Hematopoietic multipotent progenitor cell treated with erythropoietin and hydrocortisone succinate and interleukin-3 and kit ligand, for 8 days (in vitro differentiated cells): ENCODE data around the gene FOSL2.

Experiments used
- DNase-seq: peaks from one replicate; pipeline ENCODE4 v3.0.0-alpha.2; 2015

FOSL2 gene

DNA sequence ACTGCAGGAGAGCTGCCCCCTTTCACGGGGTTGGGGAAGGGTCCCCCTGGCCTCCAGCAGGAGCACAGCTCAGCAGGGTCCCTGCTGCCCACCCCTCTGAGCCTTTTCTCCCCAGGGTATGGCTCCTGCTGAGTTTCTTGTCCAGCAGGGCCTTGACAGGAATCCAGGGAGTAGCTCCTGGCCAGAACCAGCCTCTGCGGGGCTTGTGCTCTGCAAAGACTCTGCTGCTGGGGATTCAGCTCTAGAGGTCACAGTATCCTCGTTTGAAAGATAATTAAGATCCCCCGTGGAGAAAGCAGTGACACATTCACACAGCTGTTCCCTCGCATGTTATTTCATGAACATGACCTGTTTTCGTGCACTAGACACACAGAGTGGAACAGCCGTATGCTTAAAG lies 21.2 kb downstream of the FOSL2 start:
- no peak for DNase-seq

DNA sequence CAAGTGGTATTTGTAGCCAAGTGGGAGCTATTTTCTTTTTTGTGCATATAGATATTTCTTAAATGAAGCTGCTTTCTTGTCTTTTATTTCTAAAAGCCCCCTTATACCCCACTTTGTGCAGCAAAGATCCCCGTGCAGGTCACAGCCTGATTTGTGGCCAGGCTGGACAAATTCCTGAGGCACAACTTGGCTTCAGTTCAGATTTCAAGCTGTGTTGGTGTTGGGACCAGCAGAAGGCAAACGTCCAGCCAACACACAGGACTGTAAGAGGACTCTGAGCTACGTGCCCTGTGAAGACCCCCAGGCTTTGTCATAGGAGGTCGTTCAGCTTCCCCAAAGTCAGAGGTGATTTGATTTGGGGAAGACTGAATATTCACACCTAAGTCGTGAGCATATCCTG lies 21.9 kb downstream of the FOSL2 start:
- DNase-seq, result no peak

DNA sequence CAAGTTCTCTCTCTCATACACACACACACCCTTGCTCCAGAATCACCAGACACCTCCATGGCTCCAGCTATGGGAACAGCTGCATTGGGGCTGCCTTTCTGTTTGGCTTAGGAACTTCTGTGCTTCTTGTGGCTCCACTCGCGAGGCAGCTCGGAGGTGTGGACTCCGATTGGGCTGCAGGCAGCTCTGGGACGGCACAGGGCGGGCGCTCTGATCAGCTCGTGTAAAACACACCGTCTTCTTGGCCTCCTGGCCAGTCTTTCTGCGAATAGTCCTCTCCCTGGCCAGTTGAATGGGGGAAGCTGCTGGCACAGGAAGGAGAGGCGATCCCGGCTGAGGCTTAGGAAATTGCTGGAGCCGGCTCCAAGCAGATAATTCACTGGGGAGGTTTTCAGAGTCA lies 22.4 kb downstream of the FOSL2 start:
- no peak for DNase-seq

DNA sequence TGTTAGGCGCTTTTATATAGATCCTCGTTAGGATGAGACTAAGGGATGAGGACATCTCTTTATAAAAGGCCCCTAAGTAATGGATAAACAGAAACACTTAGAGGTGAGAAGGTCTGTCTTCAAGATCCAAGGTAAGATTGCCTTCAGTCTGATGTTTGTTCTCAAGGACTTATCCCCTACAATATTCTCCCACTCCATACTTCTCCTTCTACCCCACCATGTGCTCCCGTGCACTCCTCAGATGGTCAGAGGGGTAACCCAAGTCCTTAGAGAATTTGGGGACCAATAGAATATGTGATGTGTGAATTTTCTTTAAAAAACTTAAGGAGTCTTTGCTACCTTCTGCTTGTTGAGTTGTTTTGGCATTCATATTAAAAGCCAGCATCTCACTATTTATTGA lies 23.1 kb downstream of the FOSL2 start:
- DNase-seq, result no peak

DNA sequence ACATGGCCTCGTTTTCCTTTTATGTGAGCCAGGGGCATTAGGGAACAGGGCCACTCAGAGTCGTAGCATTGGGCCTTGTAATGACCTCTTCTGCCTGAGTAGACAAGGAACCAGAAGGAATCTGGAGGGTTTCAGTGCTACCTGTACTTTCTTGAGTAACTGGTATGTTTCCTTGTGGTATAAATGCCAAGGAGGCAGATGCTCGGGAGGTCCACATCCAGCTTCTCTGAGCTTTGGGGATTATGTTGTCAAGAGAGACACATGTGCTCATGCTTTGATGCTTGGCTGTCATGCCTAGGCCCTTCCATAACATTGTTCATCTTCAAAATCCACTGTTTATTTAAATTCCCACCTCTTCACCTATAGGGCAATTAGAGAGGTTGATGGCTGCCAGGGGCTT lies 26.3 kb downstream of the FOSL2 start:
- DNase-seq, result no peak

DNA sequence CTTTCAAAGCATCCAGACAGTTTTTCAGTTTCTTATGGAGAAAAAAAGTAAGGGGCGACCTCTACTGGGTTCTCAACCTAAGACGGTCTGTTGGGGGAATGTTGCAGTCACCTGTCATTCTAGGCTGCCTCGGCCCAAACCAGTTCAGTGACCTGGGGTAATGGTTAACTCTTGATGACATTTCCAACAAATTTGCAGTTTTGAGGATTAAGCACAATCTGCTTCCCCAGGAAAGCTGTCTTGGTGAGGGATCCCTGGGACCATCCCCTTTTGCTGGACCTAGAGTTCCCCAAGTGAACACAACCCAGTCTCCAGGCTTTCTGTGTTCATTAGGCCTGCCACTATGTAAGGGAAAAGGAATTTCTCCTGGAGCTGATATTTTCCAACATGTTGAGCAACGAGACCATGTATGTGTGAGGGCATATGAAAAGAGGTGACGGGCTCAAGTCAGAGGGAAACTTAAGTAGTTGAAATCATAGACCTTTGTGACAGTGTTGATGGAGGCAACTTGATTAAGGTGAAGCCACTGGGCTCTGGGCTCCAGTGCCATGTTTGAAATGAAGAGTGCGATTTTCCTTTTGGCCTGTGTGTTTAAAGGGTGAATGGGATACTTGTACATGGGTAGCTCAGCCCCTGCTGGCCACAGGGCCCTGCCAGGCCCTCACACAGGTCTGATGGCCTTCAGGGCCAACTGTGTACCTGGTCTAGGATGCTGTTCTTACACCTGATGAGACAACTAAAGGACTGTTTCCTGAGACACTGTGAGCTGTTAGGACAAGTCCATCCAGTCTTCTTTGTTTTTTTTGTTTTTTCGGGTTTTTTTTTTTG lies 27.0 kb downstream of the FOSL2 start:
- peak; percentile 19 for DNase-seq

DNA sequence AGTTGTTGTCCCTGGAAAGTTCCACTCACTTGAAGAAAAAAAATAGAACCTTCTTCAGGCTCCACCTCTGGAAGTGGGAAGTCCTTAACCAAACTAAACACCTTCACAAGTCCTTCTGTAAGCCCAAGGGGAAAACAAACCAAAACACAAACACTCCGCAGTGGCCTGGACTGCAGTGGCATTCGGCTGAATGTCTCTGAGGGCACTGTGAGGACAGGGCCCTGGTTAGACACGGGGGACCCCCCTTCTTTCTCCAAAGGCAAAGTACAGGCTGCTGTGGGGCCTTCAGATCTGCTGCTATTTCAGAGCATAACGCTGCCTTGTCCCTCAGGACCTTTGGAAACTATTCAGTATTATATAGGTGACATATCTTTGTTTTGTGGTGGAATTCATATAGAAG lies 28.1 kb downstream of the FOSL2 start:
- no peak for DNase-seq

DNA sequence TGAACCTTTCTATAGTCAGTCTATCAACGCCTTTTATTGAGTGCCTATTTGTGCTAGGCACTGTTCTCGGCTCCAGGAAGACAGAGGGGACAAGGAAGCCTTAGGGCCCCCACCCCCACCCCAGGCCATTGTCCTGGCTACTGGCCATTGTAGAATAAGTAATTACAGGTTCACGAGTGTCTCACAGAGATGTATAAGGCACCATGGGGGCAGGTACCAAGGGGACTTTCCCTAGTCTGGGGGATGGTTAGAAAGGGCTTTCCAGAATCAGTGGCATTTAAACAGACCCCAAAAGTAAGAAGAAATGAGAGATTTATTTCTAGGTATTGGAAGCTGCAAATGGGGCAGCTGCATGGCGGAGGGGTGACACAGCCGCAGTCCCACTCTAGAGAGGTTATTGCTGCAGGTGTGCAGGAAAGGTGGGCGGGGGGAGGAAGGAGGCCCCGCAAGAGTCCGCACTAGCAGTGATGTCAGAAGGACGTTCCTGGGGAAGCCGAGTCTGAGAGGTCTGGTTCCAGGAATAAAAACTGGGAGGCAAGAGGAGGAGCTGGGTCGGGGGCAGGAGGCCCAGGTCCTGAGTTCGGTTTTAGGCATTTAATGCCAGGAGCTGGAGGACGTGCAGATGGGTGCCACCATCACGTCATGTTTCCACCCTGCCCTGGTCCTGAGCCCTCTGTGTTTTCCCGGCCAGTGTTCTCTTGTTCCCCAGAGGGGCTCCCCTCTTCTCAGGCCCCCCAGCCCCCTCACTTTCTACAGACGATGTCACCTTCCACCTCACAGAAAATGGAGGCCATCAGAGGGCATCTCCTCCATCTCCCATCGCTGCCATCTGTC lies 30.5 kb downstream of the FOSL2 start:
- DNase-seq, result no peak

DNA sequence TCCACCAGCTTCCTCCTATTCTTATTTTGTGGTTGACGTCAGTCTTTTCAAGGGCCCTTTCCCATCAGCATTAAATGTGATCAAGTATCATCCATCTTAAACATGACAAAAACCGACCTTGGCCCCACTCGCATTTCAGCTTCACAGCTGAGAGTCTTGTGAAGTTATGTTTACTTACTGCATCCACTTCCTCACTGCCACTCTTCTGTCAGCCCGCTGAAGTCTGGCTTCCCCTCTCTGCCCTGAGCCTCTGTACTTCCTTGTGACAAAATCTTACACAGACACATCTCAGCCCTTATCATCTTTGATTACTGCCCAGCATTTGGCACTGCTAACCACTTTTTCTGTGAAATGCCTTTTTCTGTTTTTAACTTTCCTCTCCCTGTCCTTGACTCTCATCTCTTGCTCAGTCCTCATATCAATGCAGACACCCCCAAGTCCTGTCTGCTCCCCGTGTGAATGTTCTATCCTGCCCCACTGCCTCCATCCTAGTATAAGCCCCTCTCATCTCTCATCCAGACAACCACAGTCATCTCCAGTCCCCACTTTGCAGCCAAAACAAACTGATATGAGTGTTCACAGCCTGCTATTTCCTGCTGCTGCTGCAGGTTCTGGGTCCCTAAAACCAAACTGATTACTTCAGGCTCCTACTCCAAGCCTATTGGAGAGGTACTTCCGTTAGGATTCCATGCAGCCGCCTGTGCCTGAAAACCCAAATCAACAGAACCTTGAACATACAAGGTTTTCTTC lies 31.4 kb downstream of the FOSL2 start:
- peak; percentile 13 for DNase-seq

DNA sequence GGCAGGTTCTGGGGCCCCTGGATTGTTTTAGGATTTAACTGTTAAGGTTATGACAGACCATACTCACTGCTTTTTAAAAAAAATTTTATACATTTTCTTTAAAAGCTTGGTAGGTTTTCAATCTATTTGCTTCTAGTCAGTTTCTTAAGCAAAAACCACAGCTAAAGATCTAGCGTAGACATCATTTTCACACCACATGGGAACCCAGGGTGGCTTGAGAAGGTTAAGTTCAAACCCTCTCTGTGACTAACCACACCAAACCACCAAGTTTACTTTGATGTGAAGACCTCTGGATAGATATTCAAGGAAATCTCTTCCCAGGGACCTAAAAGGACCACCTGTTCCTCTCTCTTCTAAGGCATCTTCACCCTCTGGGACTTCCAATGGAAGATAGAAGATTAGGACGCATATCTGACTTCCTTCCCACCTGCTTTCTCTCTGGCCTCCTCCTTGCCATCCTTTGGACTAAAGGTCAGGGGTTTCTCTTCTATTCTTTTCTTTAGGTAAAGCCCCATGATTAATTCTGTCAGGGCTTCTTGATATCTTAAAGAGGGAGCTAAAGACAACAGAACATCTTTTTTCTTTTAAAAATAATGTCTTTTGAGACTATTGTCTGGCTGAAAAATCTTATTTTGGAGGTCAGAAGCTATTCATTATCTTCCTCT lies 32.3 kb downstream of the FOSL2 start:
- DNase-seq, result no peak

DNA sequence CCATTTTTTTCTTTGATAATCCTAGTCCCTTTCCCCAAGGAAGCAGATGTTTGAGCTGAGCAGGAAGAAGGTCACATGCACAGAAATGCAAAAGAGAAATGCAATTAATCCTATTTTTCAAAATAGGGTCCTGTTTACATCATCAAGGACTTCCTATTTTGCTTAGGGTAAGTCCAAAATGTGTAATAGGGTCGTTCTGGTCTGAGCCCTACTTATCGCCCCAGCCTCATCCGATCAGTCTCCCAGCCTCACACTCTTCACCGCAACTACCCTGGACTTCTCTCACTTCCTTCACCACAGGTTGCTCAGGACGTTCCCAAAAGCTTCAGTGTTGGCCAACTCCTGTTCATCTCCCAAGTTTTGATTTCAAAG lies 32.8 kb downstream of the FOSL2 start:
- DNase-seq, result no peak

DNA sequence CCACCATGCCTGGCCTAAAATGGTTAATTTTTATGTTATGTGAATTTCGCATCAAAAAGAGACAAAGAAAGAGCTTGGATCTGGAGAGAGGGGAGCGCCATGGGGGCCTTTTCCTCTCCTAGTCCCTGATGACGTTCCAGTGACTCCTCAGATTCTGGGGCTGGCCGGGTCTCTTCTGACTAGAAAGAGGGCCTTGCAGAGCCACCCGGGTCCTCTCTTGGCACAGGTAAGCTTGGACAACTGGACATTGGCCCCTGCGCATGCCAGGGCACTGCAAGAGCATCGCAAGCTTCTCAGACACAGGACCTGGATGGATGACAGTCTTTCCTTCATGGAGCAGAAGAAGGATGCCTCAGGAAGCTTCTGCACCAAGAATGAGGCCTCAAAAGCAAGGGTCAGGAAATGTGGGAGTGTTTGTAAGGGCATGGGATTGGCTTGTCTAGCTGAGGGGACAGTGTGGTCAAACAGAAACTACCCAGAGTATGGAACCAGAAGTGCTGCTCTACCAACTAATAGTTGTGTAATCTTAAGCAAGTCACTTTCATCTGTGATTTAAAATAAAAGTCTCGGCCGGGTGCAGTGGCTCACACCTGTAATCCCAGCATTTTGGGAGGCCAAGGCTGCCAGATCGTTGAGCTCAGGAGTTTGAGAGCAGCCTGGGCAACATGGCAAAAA lies 35.2 kb downstream of the FOSL2 start:
- no peak for DNase-seq

DNA sequence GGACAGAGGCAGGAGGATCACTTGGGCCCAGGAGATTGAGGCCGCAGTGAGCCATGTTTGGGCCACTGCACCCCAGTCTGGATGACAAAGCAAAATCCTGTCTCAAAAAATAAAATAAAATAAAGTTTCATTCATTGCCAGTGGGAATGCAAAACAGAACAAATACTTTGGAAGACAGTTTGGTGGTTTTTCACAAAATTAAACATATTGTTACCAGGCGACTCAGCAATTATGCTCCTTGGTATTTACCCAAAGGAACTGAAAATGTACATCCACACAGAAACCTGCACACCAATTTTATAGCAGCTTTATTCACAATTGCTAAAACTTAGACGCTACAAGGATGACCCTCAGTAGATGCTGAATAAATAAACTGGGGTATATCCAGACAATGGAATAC lies 35.8 kb downstream of the FOSL2 start:
- DNase-seq, result no peak

DNA sequence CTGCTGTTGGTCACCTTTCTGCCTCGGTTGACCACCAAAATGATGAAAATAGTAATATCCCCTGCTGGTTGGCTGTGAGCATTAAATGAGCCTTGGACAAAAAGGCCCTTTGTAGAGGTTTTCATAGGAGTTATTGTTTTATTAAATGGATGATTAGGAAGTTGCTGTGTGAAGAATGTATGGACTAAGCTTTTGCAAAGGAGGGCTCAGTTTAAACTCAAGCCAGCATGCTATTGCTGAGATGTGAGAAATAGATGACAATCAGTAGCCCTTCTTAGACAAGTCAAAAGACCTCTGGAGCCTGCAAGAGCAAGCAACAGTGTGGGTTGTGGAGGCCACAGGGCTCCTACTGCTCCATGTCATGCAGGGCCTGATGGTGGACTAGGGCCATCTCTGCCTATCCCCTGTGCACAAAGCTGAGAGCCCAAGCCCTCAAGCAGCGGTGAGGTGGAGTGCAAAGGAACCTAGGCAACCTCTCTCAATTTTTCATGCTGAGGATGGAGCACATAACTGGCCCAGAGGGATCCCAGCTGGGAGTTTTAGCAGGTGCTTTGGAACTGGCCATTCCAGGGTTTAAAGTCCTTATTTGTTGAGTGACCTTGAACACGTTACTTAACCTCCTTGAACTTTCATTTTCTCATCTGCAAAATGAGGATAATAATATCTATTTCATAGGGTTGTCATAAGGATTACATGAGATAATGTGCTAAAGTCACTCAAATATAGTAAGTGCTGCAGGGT lies 37.1 kb downstream of the FOSL2 start:
- DNase-seq, result no peak

DNA sequence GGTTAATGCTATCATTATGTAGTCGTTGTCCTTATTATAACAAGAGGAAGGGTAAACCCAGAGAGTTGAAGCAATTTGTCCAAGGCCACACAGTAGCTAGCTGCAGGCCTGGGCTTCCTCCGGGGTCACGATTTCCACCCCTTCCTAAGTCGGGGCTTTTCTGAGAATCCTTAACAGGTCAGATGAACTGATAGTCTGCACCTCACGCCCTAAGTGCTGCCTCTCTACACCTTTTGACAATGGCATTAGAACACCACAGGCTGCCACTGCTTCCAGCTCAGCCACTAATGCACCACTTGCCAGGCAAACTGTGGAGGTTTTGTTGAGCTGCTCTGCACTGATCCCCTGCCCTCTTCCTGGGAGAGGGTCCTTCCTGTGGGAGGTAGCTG lies 37.7 kb downstream of the FOSL2 start:
- no peak for DNase-seq

DNA sequence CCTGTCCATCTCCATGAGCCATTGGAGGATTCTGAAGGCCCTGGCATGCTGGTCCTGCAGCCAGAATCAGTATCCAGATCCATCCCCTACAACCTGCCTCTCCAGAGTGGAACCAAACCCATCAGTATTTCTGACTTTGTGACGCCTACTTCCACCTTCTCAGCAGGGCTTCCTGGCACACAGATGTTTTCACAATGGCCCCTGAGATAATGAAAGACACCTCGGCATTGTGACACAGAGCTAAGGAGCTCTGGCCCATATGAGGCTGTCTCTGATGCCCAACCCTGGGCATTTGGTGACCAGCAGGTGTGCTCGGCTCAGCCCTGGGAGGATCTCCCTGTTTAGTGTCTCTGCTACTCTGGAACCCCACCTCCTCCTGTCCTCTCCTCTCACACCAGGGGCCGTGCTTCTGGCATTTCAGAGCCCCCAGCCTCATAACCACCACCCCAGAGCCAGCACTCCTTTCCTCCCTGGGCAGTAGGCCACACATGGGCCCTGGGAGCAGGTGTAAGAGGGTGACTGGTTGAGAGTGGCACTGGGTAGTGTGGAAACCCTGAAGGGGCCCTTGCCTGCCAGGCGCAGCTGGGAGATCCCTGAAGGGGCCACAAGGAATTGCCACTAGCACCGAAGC lies 38.2 kb downstream of the FOSL2 start:
- DNase-seq, result no peak

DNA sequence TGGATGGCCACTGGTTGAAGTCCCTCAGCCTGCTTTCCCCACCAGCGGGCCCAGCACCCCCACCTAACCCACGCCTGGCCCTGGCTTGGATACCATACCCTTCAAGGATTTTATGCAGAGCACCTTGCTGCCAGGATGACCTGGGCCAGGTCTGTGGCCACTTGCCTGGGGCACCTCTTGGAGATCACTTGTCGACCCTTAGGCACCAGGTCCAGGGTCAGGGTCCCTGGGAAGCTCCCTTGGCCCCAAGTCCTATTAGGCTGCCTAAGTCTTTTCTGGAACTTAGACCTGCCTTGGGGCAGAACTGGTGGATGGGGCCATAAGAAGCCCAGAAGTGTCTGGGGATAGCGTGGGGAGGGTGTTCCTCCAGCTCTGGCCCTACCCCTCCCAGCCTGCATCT lies 39.1 kb downstream of the FOSL2 start:
- no peak for DNase-seq

DNA sequence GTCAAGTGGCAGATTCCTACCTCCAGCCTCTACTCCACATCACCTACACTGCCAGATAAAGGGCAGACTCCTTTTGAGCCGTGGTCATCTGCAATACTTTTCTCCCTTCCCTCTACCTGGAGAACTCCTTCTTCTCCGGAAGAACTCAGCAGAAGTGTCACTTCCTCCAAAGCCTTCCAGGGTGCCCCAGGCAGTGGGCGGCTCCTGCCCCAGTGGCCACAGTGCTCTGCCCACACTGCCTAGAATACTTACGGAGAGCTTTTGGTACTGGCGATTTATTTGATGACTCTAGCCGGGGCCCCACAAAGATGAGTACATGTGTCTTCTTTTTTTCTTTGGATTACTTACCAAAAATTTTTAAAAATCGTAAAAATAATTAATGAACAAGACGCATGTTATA lies 39.7 kb downstream of the FOSL2 start:
- no peak for DNase-seq

DNA sequence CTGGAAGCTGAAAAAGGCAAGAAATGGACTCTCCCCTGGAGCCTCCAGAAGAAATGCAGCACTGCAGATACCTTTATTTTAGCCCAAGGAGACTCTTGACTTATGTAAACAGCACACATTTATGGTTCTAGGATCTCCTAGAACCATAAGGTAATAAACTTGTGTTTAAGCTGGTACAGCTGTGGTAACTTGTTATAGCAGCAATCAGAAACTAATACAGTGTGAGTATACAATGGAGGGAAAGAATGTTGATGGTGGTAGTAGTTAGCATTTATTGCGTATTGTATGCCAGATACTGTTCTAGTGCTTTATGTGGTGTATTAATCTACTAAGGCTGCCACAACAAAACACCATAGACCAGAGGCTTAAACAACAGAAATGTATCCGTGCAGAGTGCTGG lies 40.6 kb downstream of the FOSL2 start:
- DNase-seq, result no peak

DNA sequence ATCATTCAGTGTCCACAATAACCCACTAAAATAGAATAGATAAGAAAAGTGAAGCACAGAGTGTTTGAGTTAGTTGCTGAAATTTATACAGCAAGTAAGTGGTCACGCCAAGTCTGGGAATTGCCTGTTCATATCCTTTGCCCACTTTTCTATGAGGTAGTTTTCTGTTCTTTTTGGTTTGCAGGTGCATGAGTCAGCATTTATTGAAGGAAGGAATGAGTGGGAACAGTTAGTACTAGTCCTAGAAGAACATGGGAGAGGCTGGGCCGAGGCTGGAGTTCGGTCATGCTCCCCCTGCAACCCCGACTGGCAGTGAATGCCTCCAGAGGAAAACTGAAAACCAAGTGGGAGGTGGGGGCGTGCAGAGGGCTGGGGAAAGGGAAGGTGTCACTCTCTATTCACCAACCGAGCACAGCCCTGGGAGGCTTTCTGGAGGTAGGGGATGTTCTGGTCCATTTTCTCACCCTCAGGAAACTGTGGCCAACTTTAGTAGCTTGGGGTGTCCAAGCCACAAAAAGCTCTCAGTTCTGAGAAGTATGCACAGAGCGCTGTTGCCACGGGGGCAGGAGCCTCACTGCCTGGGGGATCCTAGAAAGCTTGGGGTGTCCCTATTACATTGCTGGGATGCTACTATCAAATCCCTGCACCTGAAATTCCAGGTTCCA lies 41.4 kb downstream of the FOSL2 start:
- DNase-seq, result no peak

DNA sequence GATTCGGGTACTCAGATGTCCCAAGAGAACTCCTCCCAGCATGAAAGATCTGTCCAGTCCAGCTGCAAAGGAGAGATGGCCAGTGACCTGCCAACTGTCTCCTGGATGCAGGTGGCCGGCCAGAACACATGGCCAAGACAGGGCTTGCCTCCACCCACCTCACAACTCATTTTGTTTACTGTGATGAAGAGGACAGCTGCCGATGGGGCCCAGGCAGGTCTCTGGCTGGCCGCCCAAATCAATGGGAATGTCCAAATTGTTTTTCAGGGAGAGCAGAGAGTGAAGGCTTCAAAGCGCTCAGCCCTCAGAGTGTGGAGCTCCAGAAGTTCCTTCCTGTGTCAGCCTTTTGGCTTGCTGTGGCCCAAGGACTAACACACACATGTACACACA lies 41.9 kb downstream of the FOSL2 start:
- DNase-seq, result no peak
